IgD-negative memory B cell (primary cell): Measurements from ENCODE around the gene UBE2L5. TPM values are rescaled to one million over a fixed set of nuclear protein-coding genes. Genes with fewer than 3 reads are reported as not detected.
"Not testable (repeated sequence)": the region's sequence is repeated elsewhere in the genome, so short reads cannot be mapped to it uniquely, and the experiment has no call there.

ENCODE experiments used
- H3K27ac Mint-ChIP-seq, 3 donors: one replicate each; pipeline ENCODE4 v1.8.0; 2020 to 2022; ENCODE audit warnings: mild to moderate bottlenecking in 3 of 3, mixed read lengths in 3 of 3, moderate library complexity in 1 of 3
- H3K27me3 Mint-ChIP-seq: one replicate; pipeline ENCODE4 v1.8.0; 2021; ENCODE audit warnings: mixed read lengths
- H3K36me3 Mint-ChIP-seq: one replicate; pipeline ENCODE4 v1.8.0; 2020; ENCODE audit warnings: mild to moderate bottlenecking, mixed read lengths
- H3K4me1 Mint-ChIP-seq, 3 donors: one replicate each; pipeline ENCODE4 v1.8.0; 2020 to 2022; ENCODE audit warnings: mixed read lengths in 3 of 3, mild to moderate bottlenecking in 1 of 3
- H3K4me3 Mint-ChIP-seq, 4 donors: one replicate each; pipeline ENCODE4 v1.8.0; 2020 to 2022; ENCODE audit warnings: mild to moderate bottlenecking in 4 of 4, mixed read lengths in 4 of 4, moderate library complexity in 3 of 4
- H3K9me3 Mint-ChIP-seq, 3 donors: one replicate each; pipeline ENCODE4 v1.8.0; 2020 to 2021; ENCODE audit warnings: mixed read lengths in 3 of 3, mild to moderate bottlenecking in 1 of 3
- polyA plus RNA-seq: library from polyadenylated mRNA; unstranded; fragments of 300-500 nt; fragmentation: Illumina TruSeq; gene quantifications from one replicate; pipeline ENCODE4 v1.2.3, GENCODE V29; 2021

The UBE2L5 gene
- polyA plus RNA-seq, 1 donor from 2014 or later = not detected

DNA sequence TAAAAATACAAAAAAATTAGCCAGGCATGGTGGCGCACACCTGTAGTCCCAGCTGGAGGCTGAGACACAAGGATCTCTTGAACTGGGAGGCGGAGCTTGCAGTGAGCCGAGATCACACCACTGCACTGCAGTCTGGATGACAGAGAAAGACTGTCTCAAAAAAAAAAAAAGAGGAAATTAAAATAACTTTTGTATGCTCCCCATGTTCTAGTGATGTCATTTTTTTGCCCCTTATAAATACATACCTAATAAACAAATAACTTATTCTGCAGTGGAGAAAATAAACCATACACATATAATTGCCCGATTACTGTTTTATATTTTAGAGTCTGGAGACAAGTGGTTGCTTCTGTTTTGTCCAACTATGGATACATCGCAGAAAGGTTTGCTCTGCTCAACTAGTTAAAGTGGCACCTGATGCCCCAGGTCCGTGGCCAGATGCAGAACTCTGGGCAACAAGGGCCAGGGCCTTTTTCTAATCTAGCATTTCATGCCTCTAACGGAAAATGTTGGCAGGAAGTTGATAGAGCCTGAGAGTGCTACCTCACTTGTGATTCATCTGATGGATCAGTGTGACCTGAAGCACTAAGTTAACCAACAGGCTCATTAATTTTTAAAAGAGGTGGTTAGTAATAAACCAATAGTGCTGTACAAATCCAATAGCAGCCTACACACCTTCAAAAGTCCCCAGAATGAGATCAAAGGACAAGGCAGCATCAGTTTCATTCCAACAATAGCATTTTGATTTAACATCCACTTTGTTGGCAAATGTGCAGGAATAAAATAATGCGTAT lies 18.8 kb downstream of the UBE2L5 start:
- Mint-ChIP-seq H3K27ac (peak overlapping the region in 1 of 3 donors; percentile 58), H3K9me3 (no peaks in the 10 kb centered on the region), H3K27me3 (no peaks in the 10 kb centered on the region), H3K36me3 (no peaks in the 10 kb centered on the region), H3K4me3 (peak overlapping the region in 2 of 4 donors; percentile 4 to 72), H3K4me1 (peaks cover 31 to 40% (median 40%) of the 10 kb centered on the region in 3 donors)

DNA sequence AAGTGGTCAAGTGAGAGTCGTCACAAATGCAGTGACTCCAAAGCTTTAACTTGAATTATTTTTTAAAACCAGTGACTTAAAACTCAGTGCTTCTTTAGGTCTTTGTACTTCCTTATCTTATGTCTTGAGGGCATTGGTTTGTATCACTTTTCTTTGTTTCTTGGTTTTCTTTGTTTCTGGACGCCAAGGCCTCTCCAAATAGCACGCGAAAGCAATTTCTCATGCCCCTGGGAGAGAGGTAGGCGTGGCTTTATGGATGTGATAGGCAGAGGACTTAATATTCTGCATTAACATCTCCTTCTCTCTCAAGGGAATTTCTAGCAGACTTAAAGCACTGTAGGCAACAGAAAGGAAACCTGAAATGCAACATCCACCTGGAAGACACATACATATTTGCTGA lies 20.6 kb downstream of the UBE2L5 start:
- Mint-ChIP-seq H3K27ac (peak overlapping the region; percentile 68 to 97 (median 94)), H3K27me3 (no peaks in the 10 kb centered on the region), H3K36me3 (no peaks in the 10 kb centered on the region), H3K4me3 (peak overlapping the region; percentile 66 to 96 (median 80)), H3K4me1 (peaks cover 41 to 52% (median 52%) of the 10 kb centered on the region in 3 donors), H3K9me3 (no peaks in the 10 kb centered on the region)

GRCh38 chr13:30443491-30443890 lies 21.2 kb downstream of the UBE2L5 start:
- Mint-ChIP-seq H3K27ac (peak overlapping the region; percentile 91 to 97 (median 94)), H3K4me3 (peak overlapping the region; percentile 67 to 96 (median 86)), H3K4me1 (peaks cover 41 to 54% (median 51%) of the 10 kb centered on the region in 3 donors)
- not testable (repeated sequence) for H3K27me3 Mint-ChIP-seq, H3K36me3 Mint-ChIP-seq, H3K9me3 Mint-ChIP-seq

DNA sequence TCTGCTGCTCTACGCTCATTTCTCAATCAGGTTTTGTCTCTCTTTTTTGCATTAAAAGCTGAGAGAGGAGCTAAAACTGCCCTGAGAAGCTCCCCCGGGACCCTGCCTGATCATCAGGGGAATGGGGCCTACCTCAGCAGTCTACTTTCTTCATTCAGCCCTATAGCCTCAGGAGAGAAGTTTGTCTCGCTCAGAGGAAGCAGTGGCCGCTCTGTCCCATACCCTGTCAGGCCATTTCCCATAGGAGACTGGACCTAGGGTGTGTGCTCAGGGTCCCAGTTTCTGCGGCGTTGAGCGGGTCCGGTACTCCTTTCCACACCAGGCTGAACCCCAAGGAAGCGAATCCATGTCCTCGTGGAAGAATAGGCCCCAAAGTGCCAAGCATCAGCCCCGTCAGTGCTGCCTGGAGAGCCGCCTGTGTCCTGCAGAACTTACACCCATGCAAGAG lies 21.7 kb downstream of the UBE2L5 start:
- H3K36me3 Mint-ChIP-seq = no peaks in the 10 kb centered on the region
- H3K9me3 Mint-ChIP-seq = no peaks in the 10 kb centered on the region
- peak overlapping the region; percentile 91 to 97 (median 94) for H3K27ac Mint-ChIP-seq
- peak overlapping the region; percentile 67 to 96 (median 86) for H3K4me3 Mint-ChIP-seq
- no peaks in the 10 kb centered on the region for H3K27me3 Mint-ChIP-seq
- peaks cover 41 to 52% (median 50%) of the 10 kb centered on the region in 3 donors for H3K4me1 Mint-ChIP-seq

DNA sequence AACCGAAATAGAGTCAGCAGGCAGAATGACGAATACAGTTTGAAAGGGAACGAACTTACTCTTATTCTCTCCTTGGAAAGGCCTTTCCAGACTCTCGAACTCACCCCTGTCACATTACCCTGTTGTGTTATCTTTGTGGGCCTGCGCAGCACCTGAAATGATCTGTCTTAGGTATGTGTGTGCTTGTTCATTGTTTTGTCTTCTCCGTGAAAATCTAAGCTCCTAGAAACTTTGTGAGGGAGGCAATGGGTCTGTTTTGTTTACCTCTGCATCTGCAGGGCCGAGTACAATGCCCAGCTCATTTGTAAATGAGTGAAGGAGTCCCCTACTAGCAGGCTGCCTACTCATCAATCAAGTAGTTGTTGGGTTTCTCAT lies 23.8 kb downstream of the UBE2L5 start:
- H3K4me1 Mint-ChIP-seq = peaks cover 38 to 48% (median 48%) of the 10 kb centered on the region in 3 donors
- H3K27me3 Mint-ChIP-seq = no peaks in the 10 kb centered on the region
- peak overlapping the region; percentile 88 to 97 (median 91) for H3K27ac Mint-ChIP-seq
- no peaks in the 10 kb centered on the region for H3K36me3 Mint-ChIP-seq
- H3K4me3 Mint-ChIP-seq = peak overlapping the region; percentile 81 to 96 (median 90)
- H3K9me3 Mint-ChIP-seq = no peaks in the 10 kb centered on the region

- Mint-ChIP-seq H3K36me3 (no peaks in the 10 kb centered on the region), H3K4me3 (peak overlapping the region in 1 of 4 donors; percentile 49), H3K9me3 (no peaks in the 10 kb centered on the region), H3K4me1 (peaks cover 36 to 43% (median 37%) of the 10 kb centered on the region in 3 donors), H3K27me3 (no peaks in the 10 kb centered on the region), H3K27ac (peak overlapping the region in 1 of 3 donors; percentile 64)
Measured at GRCh38 chr13:30448441-30448840, 26.1 kb downstream of the UBE2L5 start.

GRCh38 chr13:30450066-30450465 lies 27.8 kb downstream of the UBE2L5 start:
- Mint-ChIP-seq H3K27ac (peak overlapping the region in 1 of 3 donors; percentile 92), H3K36me3 (peaks cover 2% of the 10 kb centered on the region), H3K27me3 (no peaks in the 10 kb centered on the region), H3K4me1 (peaks cover 35 to 43% (median 39%) of the 10 kb centered on the region in 3 donors), H3K4me3 (no peak overlapping the region), H3K9me3 (no peaks in the 10 kb centered on the region)

- not testable (repeated sequence) for H3K27me3 Mint-ChIP-seq, H3K4me3 Mint-ChIP-seq, H3K36me3 Mint-ChIP-seq, H3K9me3 Mint-ChIP-seq
- peak overlapping the region in 1 of 3 donors; percentile 35 for H3K27ac Mint-ChIP-seq
- peaks cover 33 to 39% (median 37%) of the 10 kb centered on the region in 3 donors for H3K4me1 Mint-ChIP-seq
Measured at GRCh38 chr13:30451476-30451875, 29.2 kb downstream of the UBE2L5 start.

- H3K9me3 Mint-ChIP-seq = no peaks in the 10 kb centered on the region
- peak overlapping the region in 2 of 3 donors; percentile 3 to 26 for H3K27ac Mint-ChIP-seq
- peak overlapping the region in 1 of 4 donors; percentile 80 for H3K4me3 Mint-ChIP-seq
- H3K4me1 Mint-ChIP-seq = peaks cover 36 to 48% (median 37%) of the 10 kb centered on the region in 3 donors
- peaks cover 5% of the 10 kb centered on the region for H3K36me3 Mint-ChIP-seq
- H3K27me3 Mint-ChIP-seq = no peaks in the 10 kb centered on the region
Measured at GRCh38 chr13:30453727-30454126, 31.4 kb downstream of the UBE2L5 start.

- Mint-ChIP-seq H3K9me3 (no peaks in the 10 kb centered on the region), H3K27ac (peak overlapping the region in 1 of 3 donors; percentile 68), H3K27me3 (no peaks in the 10 kb centered on the region), H3K4me3 (no peak overlapping the region), H3K36me3 (peaks cover 5% of the 10 kb centered on the region), H3K4me1 (peaks cover 41 to 57% (median 42%) of the 10 kb centered on the region in 3 donors)
Measured at GRCh38 chr13:30454991-30455390, 32.7 kb downstream of the UBE2L5 start.

- H3K4me1 Mint-ChIP-seq = peaks cover 42 to 59% (median 43%) of the 10 kb centered on the region in 3 donors
- H3K4me3 Mint-ChIP-seq = peak overlapping the region in 1 of 4 donors; percentile 45
- H3K36me3 Mint-ChIP-seq = peaks cover 5% of the 10 kb centered on the region
- no peaks in the 10 kb centered on the region for H3K27me3 Mint-ChIP-seq
- no peaks in the 10 kb centered on the region for H3K9me3 Mint-ChIP-seq
- peak overlapping the region; percentile 8 to 87 (median 83) for H3K27ac Mint-ChIP-seq
Measured at GRCh38 chr13:30456290-30456689, 34.0 kb downstream of the UBE2L5 start.

- Mint-ChIP-seq H3K9me3 (no peaks in the 10 kb centered on the region), H3K4me3 (peak overlapping the region in 1 of 4 donors; percentile 25), H3K4me1 (peaks cover 48 to 63% (median 52%) of the 10 kb centered on the region in 3 donors), H3K27me3 (no peaks in the 10 kb centered on the region), H3K36me3 (peaks cover 8% of the 10 kb centered on the region), H3K27ac (peak overlapping the region in 2 of 3 donors; percentile 14 to 39)
Measured at GRCh38 chr13:30457306-30457891, 35.1 kb downstream of the UBE2L5 start.

DNA sequence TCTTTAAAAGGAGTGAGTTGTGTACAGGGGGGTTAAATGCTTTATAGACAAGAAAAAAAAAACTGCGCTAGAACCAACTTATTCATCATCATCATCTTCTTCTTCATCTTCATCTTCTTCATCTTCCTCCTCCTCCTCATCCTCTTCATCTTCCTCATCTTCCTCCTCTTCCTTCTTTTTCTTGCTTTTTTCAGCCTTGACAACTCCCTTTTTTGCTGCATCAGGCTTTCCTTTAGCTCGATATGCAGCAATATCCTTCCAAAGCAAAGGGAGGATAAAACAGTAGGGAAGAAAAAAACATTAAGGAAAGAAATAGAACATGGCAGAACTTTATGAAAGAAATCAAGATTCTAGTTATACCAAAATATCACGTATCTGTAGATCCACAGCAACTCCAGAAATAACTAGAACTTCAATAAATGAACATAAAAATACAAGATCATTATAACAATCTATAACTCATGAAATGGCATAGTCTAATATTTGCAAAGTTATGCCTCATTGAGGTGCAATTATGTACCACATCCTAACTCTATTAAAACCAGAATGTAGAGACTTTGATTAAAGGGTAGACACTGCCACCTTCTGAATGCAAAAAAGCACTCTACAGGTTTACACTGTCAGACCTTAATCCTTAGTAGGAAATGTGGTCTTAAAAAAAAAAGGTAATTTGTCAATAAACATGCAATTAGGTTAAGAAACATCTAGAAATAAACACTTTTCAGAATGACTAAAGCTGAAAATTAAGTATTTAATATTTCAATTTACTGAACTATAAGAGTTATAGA lies 39.2 kb downstream of the UBE2L5 start:
- Mint-ChIP-seq H3K27ac (peak overlapping the region; percentile 67 to 99 (median 68)), H3K4me3 (peak overlapping the region in 3 of 4 donors; percentile 21 to 98 (median 66)), H3K4me1 (peaks cover 35 to 48% (median 47%) of the 10 kb centered on the region in 3 donors)
- H3K9me3 Mint-ChIP-seq, H3K27me3 Mint-ChIP-seq, H3K36me3 Mint-ChIP-seq: not testable (repeated sequence)

- H3K36me3 Mint-ChIP-seq = peaks cover 5% of the 10 kb centered on the region
- H3K4me3 Mint-ChIP-seq = peak overlapping the region; percentile 92 to 98 (median 96)
- H3K27me3 Mint-ChIP-seq = no peaks in the 10 kb centered on the region
- H3K4me1 Mint-ChIP-seq = peaks cover 28 to 37% (median 37%) of the 10 kb centered on the region in 3 donors
- peaks cover 0 to 2% (median 0%) of the 10 kb centered on the region in 3 donors for H3K9me3 Mint-ChIP-seq
- peak overlapping the region; percentile 99 for H3K27ac Mint-ChIP-seq
Measured at GRCh38 chr13:30463787-30464495, 41.6 kb downstream of the UBE2L5 start.
